GM12892 (cell line): ENCODE data around the gene SLCO3A1.

ENCODE experiments used
- POLR2A ChIP-seq: IDR thresholded peaks from 2 replicates; pipeline ENCODE4 v1.6.1; 2011; ENCODE audit warnings: low read depth, low read length, control low read depth
- POLR2AphosphoS5 ChIP-seq: IDR thresholded peaks from 2 replicates; pipeline ENCODE4 v1.6.1; 2011; ENCODE audit warnings: low read depth, low read length, control low read depth
- TAF1 ChIP-seq: IDR thresholded peaks from 2 replicates; pipeline ENCODE4 v1.6.1; 2011; ENCODE audit warnings: low read depth, mild to moderate bottlenecking, control low read depth, low read length, borderline replicate concordance

GRCh38 chr15:92095693-92096092 is 242.2 kb downstream of the SLCO3A1 start:
- TF ChIP-seq POLR2A, result no peak
- TF ChIP-seq POLR2AphosphoS5, result no peak
- TF ChIP-seq TAF1, result no peak
